Erythroblast (primary cell): ENCODE data around the gene PRDX6.

Experiments
- GATA1 ChIP-seq: IDR thresholded peaks from 2 replicates; pipeline ENCODE4 v1.6.1; 2011; ENCODE audit warnings: low read depth, mild to moderate bottlenecking, control low read depth, low read length, moderate library complexity
- POLR2A ChIP-seq: IDR thresholded peaks from 2 replicates; pipeline ENCODE4 v1.6.1; 2011; ENCODE audit warnings: mild to moderate bottlenecking, low read length

- TF ChIP-seq POLR2A (peak; percentile 78), GATA1 (no peak)
Measured at GRCh38 chr1:173477286-173478093, at the start of gene PRDX6.
